Measurements from ENCODE around the gene BIRC3.

DNA sequence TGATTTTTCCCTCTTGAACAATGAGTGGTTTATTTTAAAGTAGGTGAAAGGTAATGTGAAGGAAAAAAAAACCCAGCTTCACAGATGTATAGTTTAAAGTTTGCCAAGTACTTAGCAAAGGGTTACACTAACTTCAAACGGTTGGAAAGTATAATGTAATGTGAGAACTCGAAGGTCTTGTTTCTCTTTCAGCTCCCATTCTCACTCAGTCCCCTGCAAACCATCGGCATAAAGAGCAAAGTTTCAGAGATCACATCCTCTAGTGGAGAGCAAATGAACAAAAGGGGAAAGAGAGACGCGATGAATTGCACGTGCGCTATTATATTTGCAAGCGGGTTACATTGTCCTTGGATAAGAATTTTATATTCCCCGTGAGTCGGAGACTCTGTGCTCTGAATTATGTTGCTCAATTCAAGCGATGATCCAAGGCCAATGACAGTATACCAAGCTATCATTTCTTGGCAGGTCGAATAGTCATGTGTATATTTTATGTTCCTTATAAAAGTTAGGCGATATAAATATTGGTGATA is 37.6 kb upstream of the BIRC3 start:
- TF ChIP-seq, protein P1, sequence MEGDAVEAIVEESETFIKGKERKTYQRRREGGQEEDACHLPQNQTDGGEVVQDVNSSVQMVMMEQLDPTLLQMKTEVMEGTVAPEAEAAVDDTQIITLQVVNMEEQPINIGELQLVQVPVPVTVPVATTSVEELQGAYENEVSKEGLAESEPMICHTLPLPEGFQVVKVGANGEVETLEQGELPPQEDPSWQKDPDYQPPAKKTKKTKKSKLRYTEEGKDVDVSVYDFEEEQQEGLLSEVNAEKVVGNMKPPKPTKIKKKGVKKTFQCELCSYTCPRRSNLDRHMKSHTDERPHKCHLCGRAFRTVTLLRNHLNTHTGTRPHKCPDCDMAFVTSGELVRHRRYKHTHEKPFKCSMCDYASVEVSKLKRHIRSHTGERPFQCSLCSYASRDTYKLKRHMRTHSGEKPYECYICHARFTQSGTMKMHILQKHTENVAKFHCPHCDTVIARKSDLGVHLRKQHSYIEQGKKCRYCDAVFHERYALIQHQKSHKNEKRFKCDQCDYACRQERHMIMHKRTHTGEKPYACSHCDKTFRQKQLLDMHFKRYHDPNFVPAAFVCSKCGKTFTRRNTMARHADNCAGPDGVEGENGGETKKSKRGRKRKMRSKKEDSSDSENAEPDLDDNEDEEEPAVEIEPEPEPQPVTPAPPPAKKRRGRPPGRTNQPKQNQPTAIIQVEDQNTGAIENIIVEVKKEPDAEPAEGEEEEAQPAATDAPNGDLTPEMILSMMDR (IDR thresholded peaks at IDR 0.05) = peak in 2 of 6 experiments; percentile 29
- TF ChIP-seq POLR2A (IDR thresholded peaks at IDR 0.05) = no peak

Data from esophagus squamous epithelium (tissue), 4 donors.